BLaER1 treated with 17β-estradiol and CSF1 and Interleukin-3, amounts not matched to agents 10 nM and 100 nM (cell line): ENCODE measurements around the gene PTPRE.
A peak's percentile ranks its signal among the peaks of the same experiment; 100 is the strongest.

Source experiments
- H3K27ac ChIP-seq, 11 experiments: shearing (Covaris generic); formaldehyde crosslinking; 2 replicates each; pipeline ENCODE4 v1.8.1; 2022
- H3K27me3 ChIP-seq, 11 experiments: shearing (Covaris generic); formaldehyde crosslinking; 2 replicates each; pipeline ENCODE4 v1.8.1; 2022
- H3K36me3 ChIP-seq, 11 experiments: shearing (Covaris generic); formaldehyde crosslinking; 2 replicates each; pipeline ENCODE4 v1.8.1; 2022
- H3K4me1 ChIP-seq, 10 experiments: shearing (Covaris generic); formaldehyde crosslinking; 2 replicates each; pipeline ENCODE4 v1.8.1; 2022
- H3K4me2 ChIP-seq, 11 experiments: shearing (Covaris generic); formaldehyde crosslinking; 2 replicates each; pipeline ENCODE4 v1.8.1; 2022
- H3K4me3 ChIP-seq, 10 experiments: shearing (Covaris generic); formaldehyde crosslinking; 2 replicates each; pipeline ENCODE4 v1.8.1; 2022
- H3K9ac ChIP-seq, 11 experiments: shearing (Covaris generic); formaldehyde crosslinking; 2 replicates each; pipeline ENCODE4 v1.8.1; 2022
- H3K9me3 ChIP-seq, 11 experiments: shearing (Covaris generic); formaldehyde crosslinking; replicated peaks in 1 of 11; 2 replicates each; pipeline ENCODE4 v1.8.1; 2022
- H4K20me1 ChIP-seq, 11 experiments: shearing (Covaris generic); formaldehyde crosslinking; 2 replicates each; pipeline ENCODE4 v1.8.1; 2022
- Cebpa-rat ChIP-seq, 11 experiments: shearing (Covaris generic); IDR thresholded peaks; 2 replicates each; pipeline ENCODE4 v1.8.1; 2022

Gene PTPRE

GRCh38 chr10:127906548-127907377 is at the start of gene PTPRE:
Gene PTPRE (plus strand): TSS chr10:127907103. CDS start chr10:128040882, 133,779 bp downstream.
- H3K4me2 ChIP-seq, result peak within 1 kb of the TSS; percentile 89 to 99 (median 96)
- H3K4me3 ChIP-seq, result peak within 1 kb of the TSS; percentile 73 to 94 (median 80)
- no peak for TF ChIP-seq Cebpa-rat (IDR thresholded peaks at IDR 0.05)
- H3K9me3 ChIP-seq, result 0 out of 22 replicates have a peak, but pooled peaks cover 0 to 3% (median 0%) of the 10 kb centered on the region in 11 experiments
- peaks cover 0 to 7% (median 0%) of the 10 kb centered on the region in 11 experiments; a peak in 1 of 22 replicates for H4K20me1 ChIP-seq
- peaks cover 0 to 30% (median 25%) of the 10 kb centered on the region in 11 experiments; a peak in 18 of 22 replicates for H3K27me3 ChIP-seq
- H3K4me1 ChIP-seq, result peaks cover 31 to 60% (median 41%) of the 10 kb centered on the region in 10 experiments
- H3K36me3 ChIP-seq, result peaks cover 0 to 4% (median 0%) of the 10 kb centered on the region in 11 experiments; a peak in 2 of 22 replicates
- H3K9ac ChIP-seq, result peak within 1 kb of the TSS; percentile 77 to 88 (median 84)
- peak within 1 kb of the TSS; percentile 62 to 80 (median 74) for H3K27ac ChIP-seq

- Histone ChIP-seq H3K9ac (no peak overlapping the region), H3K36me3 (peaks cover 0 to 9% (median 0%) of the 10 kb centered on the region in 11 experiments; a peak in 3 of 22 replicates), H4K20me1 (no peaks in the 10 kb centered on the region), H3K27ac (no peak overlapping the region), H3K4me3 (no peak overlapping the region), H3K9me3 (peaks cover 24 to 42% (median 33%) of the 10 kb centered on the region in 11 experiments), H3K27me3 (no peaks in the 10 kb centered on the region), H3K4me1 (peaks cover under 1 to 8% (median 5%) of the 10 kb centered on the region in 10 experiments; a peak in 16 of 20 replicates), H3K4me2 (no peak overlapping the region)
- TF ChIP-seq Cebpa-rat (IDR thresholded peaks at IDR 0.05), result no peak
These were observed 46.3 kb upstream of the PTPRE start for GRCh38 chr10:127860592-127860991.

- Histone ChIP-seq H3K4me1 (no peaks in the 10 kb centered on the region), H3K9ac (no peak overlapping the region), H3K4me2 (no peak overlapping the region), H3K27me3 (no peaks in the 10 kb centered on the region), H3K4me3 (no peak overlapping the region), H3K27ac (peak overlapping the region in 5 of 11 experiments; percentile 5 to 48 (median 21); a peak in 6 of 22 replicates), H3K9me3 (peaks cover 24 to 42% (median 33%) of the 10 kb centered on the region in 11 experiments), H4K20me1 (no peaks in the 10 kb centered on the region), H3K36me3 (peaks cover 0 to 9% (median 0%) of the 10 kb centered on the region in 11 experiments; a peak in 3 of 22 replicates)
- TF ChIP-seq Cebpa-rat (IDR thresholded peaks at IDR 0.05), result no peak
These were observed 43.6 kb upstream of the PTPRE start for GRCh38 chr10:127863231-127863825.

GRCh38 chr10:127866276-127867013 is 40.5 kb upstream of the PTPRE start:
- H3K9ac ChIP-seq, result no peak overlapping the region
- H3K4me1 ChIP-seq, result peaks cover 3 to 10% (median 6%) of the 10 kb centered on the region in 10 experiments; a peak in 19 of 20 replicates
- no peaks in the 10 kb centered on the region for H4K20me1 ChIP-seq
- TF ChIP-seq Cebpa-rat (IDR thresholded peaks at IDR 0.05), result no peak
- H3K4me3 ChIP-seq, result no peak overlapping the region
- peaks cover 39 to 57% (median 46%) of the 10 kb centered on the region in 11 experiments for H3K9me3 ChIP-seq
- peaks cover 0 to 9% (median 0%) of the 10 kb centered on the region in 11 experiments; a peak in 3 of 22 replicates for H3K36me3 ChIP-seq
- H3K27me3 ChIP-seq, result no peaks in the 10 kb centered on the region
- H3K27ac ChIP-seq, result no peak overlapping the region
- H3K4me2 ChIP-seq, result no peak overlapping the region

GRCh38 chr10:127867805-127868204 is 39.1 kb upstream of the PTPRE start:
- Histone ChIP-seq H3K9ac (no peak overlapping the region), H3K36me3 (peaks cover 0 to 7% (median 0%) of the 10 kb centered on the region in 11 experiments; a peak in 3 of 22 replicates), H3K4me3 (no peak overlapping the region), H3K27ac (no peak overlapping the region), H4K20me1 (no peaks in the 10 kb centered on the region), H3K9me3 (peaks cover 34 to 47% (median 39%) of the 10 kb centered on the region in 11 experiments), H3K4me2 (no peak overlapping the region), H3K4me1 (peaks cover 16 to 23% (median 20%) of the 10 kb centered on the region in 10 experiments), H3K27me3 (no peaks in the 10 kb centered on the region)
- no peak for TF ChIP-seq Cebpa-rat (IDR thresholded peaks at IDR 0.05)

- H3K4me1 ChIP-seq, result peaks cover 32 to 37% (median 34%) of the 10 kb centered on the region in 10 experiments
- H4K20me1 ChIP-seq, result no peaks in the 10 kb centered on the region
- H3K36me3 ChIP-seq, result no peaks in the 10 kb centered on the region
- H3K4me3 ChIP-seq, result no peak overlapping the region
- H3K9me3 ChIP-seq, result peaks cover 18 to 32% (median 24%) of the 10 kb centered on the region in 11 experiments
- H3K27me3 ChIP-seq, result no peaks in the 10 kb centered on the region
- TF ChIP-seq Cebpa-rat (IDR thresholded peaks at IDR 0.05), result no peak
- H3K9ac ChIP-seq, result no peak overlapping the region
- H3K27ac ChIP-seq, result no peak overlapping the region
- no peak overlapping the region for H3K4me2 ChIP-seq
These were observed 37.6 kb upstream of the PTPRE start for GRCh38 chr10:127869329-127869728.

- peak overlapping the region; percentile 64 to 88 (median 76) for H3K4me2 ChIP-seq
- H3K27ac ChIP-seq, result peak overlapping the region in 5 of 11 experiments; percentile 39 to 67 (median 55); a peak in 7 of 22 replicates
- no peaks in the 10 kb centered on the region for H3K36me3 ChIP-seq
- H3K9me3 ChIP-seq, result peaks cover 10 to 22% (median 16%) of the 10 kb centered on the region in 11 experiments; a peak in 21 of 22 replicates
- no peak overlapping the region for H3K4me3 ChIP-seq
- no peak for TF ChIP-seq Cebpa-rat (IDR thresholded peaks at IDR 0.05)
- peak overlapping the region in 3 of 11 experiments; percentile 25 to 55 (median 42); a peak in 2 of 22 replicates for H3K9ac ChIP-seq
- peaks cover 33 to 40% (median 36%) of the 10 kb centered on the region in 10 experiments for H3K4me1 ChIP-seq
- no peaks in the 10 kb centered on the region for H4K20me1 ChIP-seq
- no peaks in the 10 kb centered on the region for H3K27me3 ChIP-seq
These were observed 35.3 kb upstream of the PTPRE start for GRCh38 chr10:127871631-127872010.

GRCh38 chr10:127872011-127872761 is 34.7 kb upstream of the PTPRE start:
- Histone ChIP-seq H3K27ac (peak overlapping the region in 7 of 11 experiments; percentile 13 to 67 (median 48); a peak in 10 of 22 replicates), H3K4me2 (peak overlapping the region; percentile 64 to 88 (median 76)), H3K9ac (peak overlapping the region in 5 of 11 experiments; percentile 13 to 55 (median 25); a peak in 6 of 22 replicates), H3K4me3 (no peak overlapping the region; a peak in 1 of 20 replicates), H3K9me3 (peaks cover 10 to 22% (median 16%) of the 10 kb centered on the region in 11 experiments; a peak in 21 of 22 replicates), H3K27me3 (no peaks in the 10 kb centered on the region), H3K4me1 (peaks cover 33 to 44% (median 36%) of the 10 kb centered on the region in 10 experiments), H3K36me3 (no peaks in the 10 kb centered on the region), H4K20me1 (no peaks in the 10 kb centered on the region)
- TF ChIP-seq Cebpa-rat (IDR thresholded peaks at IDR 0.05), result no peak
